OCI-LY3 (cell line): Measurements from ENCODE around the gene ZNF511.

Experiments used
- H2AFZ ChIP-seq: fragments of 200-600, 300-600 bp; shearing (Covaris generic); 2 replicates; pipeline ENCODE4 v1.6.0; 2014; ENCODE audit warnings: antibody characterized with exemption, low read depth, low read length
- H3K27ac ChIP-seq: fragments of 200-600, 300-600 bp; sonication (generic); 2 replicates; pipeline ENCODE4 v1.5.1; 2014; ENCODE audit warnings: mild to moderate bottlenecking, low read length, moderate library complexity, mixed read lengths
- H3K27me3 ChIP-seq: fragments of 200-600, 300-600 bp; sonication (generic); 2 replicates; pipeline ENCODE4 v1.6.1; 2014; ENCODE audit warnings: low read depth, low read length, mixed read lengths
- H3K36me3 ChIP-seq: fragments of 200-600, 300-600 bp; sonication (generic); replicated peaks from 2 replicates; pipeline ENCODE3; 2014; ENCODE audit warnings: low read depth, low read length, mixed read lengths
- H3K4me1 ChIP-seq: fragments of 300-600, 200-600 bp; sonication (generic); 2 replicates; pipeline ENCODE4 v1.6.1; 2014; ENCODE audit warnings: low read length, mixed read lengths
- H3K4me2 ChIP-seq: fragments of 200-600, 300-600 bp; sonication (generic); 2 replicates; pipeline ENCODE4 v1.6.1; 2014; ENCODE audit warnings: low read length, mixed read lengths
- H3K4me3 ChIP-seq: fragments of 300-600, 200-600 bp; sonication (generic); 2 replicates; pipeline ENCODE4 v1.5.1; 2014; ENCODE audit warnings: antibody characterized with exemption, mild to moderate bottlenecking, low read length, moderate library complexity
- H3K79me2 ChIP-seq: fragments of 300-600, 200-600 bp; shearing (Covaris generic); 2 replicates; pipeline ENCODE4 v1.6.1; 2014; ENCODE audit warnings: mild to moderate bottlenecking, low read length, mixed read lengths
- H3K9ac ChIP-seq: fragments of 300-600, 200-600 bp; shearing (Covaris generic); 2 replicates; pipeline ENCODE4 v1.6.0; 2014; ENCODE audit warnings: mild to moderate bottlenecking, low read length, moderate library complexity
- H3K9me3 ChIP-seq: fragments of 200-600, 300-600 bp; shearing (Covaris generic); 2 replicates; pipeline ENCODE4 v1.6.1; 2014; ENCODE audit warnings: low read length, mixed read lengths; ENCODE audit not compliant: insufficient read depth
- H4K20me1 ChIP-seq: fragments of 200-600, 300-600 bp; sonication (generic); 2 replicates; pipeline ENCODE4 v1.6.1; 2016; ENCODE audit warnings: low read length, mixed read lengths; ENCODE audit not compliant: insufficient read depth
- CTCF ChIP-seq: fragments of 200-600, 300-600 bp; sonication (generic); IDR thresholded peaks from 2 replicates; pipeline ENCODE4 v1.5.1; 2014; ENCODE audit warnings: antibody characterized with exemption, low read length, low read depth
- EZH2phosphoT487 ChIP-seq: fragments of 200-600 bp; shearing (Covaris generic); IDR thresholded peaks from 2 replicates; pipeline ENCODE4 v1.6.1; 2018; ENCODE audit warnings: antibody characterized with exemption, mixed run types, low read depth

Gene ZNF511

DNA sequence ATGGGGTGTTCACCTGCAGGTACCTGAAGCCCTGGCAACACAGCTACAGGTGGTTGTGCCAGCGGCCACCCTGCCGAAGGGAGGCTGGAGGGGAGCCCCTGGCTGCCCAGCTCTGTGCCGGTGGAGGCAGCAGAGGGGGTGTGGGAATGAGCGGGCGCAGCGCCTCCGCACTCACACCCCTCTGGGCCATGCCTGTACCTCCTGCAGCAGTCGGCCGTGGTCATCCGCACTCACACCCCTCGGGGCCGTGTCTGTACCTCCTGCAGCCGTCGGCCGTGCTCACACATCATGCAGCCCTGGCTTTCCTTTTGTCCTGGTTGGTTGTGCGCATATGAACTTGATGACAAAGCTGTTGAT lies 1.7 kb downstream of the ZNF511 start:
- Histone ChIP-seq H3K27me3 (no peaks in the 10 kb centered on the region), H4K20me1 (peaks cover 4% of the 10 kb centered on the region), H3K9me3 (no peaks in the 10 kb centered on the region), H2AFZ (no peak overlapping the region), H3K36me3 (peaks cover 4% of the 10 kb centered on the region), H3K79me2 (peaks cover 31% of the 10 kb centered on the region), H3K9ac (no peak overlapping the region), H3K27ac (no peak overlapping the region), H3K4me3 (no peak overlapping the region), H3K4me2 (no peak overlapping the region), H3K4me1 (peaks cover 24% of the 10 kb centered on the region)
- TF ChIP-seq EZH2phosphoT487 = no peak
- TF ChIP-seq CTCF = no peak

DNA sequence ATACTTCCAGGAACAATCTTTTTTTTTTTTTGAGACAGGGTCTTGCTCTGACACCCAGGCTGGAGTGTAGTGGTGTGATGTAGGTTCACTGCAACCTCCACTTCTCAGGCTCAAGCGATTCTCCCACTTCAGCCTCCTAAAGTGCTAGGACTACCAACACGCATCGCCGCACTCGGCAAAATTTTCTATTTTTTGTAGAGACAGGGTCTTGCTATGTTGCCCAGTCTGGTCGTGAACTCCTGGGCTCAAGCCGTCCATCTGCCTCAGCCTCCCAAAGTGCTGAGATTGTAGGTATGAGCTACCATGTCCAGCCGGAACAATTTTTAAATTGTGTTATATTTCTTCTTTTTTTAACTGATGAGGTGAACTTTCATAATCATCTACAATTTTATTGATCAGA lies 2.1 kb downstream of the ZNF511 start:
- peaks cover 20% of the 10 kb centered on the region for H3K4me1 ChIP-seq
- TF ChIP-seq EZH2phosphoT487 (no peak), CTCF (no peak)
- H3K9me3 ChIP-seq = no peaks in the 10 kb centered on the region
- no peaks in the 10 kb centered on the region for H3K27me3 ChIP-seq
- no peak overlapping the region for H2AFZ ChIP-seq
- peaks cover 4% of the 10 kb centered on the region for H3K36me3 ChIP-seq
- no peak overlapping the region for H3K27ac ChIP-seq
- H3K4me3 ChIP-seq = no peak overlapping the region
- H3K9ac ChIP-seq = no peak overlapping the region
- H3K79me2 ChIP-seq = peaks cover 27% of the 10 kb centered on the region
- peaks cover 4% of the 10 kb centered on the region for H4K20me1 ChIP-seq
- no peak overlapping the region for H3K4me2 ChIP-seq

DNA sequence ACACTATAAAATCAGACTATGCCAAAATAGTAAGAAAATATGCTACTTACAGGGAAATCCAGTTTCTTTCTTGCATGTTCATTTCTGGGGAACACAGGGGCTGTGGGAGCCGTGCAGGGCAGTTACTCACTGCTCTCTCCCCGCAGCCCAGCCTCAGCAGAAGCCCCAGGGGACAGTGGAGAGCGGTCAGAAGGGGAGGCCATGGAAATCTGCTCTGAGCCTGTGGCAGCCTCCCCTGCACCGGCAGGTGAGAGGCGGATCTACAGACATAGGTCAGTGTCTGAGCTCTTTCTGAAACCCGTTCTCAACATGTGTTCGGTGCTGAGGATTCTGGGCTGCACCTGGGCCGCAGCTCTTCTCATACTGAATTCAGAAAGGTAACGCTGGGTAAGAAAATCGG lies 2.9 kb downstream of the ZNF511 start:
- no peaks in the 10 kb centered on the region for H3K27me3 ChIP-seq
- no peak overlapping the region for H3K9ac ChIP-seq
- H3K4me1 ChIP-seq = peaks cover 14% of the 10 kb centered on the region
- peaks cover 4% of the 10 kb centered on the region for H3K36me3 ChIP-seq
- H3K79me2 ChIP-seq = peaks cover 21% of the 10 kb centered on the region
- H3K27ac ChIP-seq = no peak overlapping the region
- no peak overlapping the region for H3K4me2 ChIP-seq
- peaks cover 4% of the 10 kb centered on the region for H4K20me1 ChIP-seq
- no peak overlapping the region for H3K4me3 ChIP-seq
- no peak for TF ChIP-seq CTCF
- no peaks in the 10 kb centered on the region for H3K9me3 ChIP-seq
- H2AFZ ChIP-seq = no peak overlapping the region

DNA sequence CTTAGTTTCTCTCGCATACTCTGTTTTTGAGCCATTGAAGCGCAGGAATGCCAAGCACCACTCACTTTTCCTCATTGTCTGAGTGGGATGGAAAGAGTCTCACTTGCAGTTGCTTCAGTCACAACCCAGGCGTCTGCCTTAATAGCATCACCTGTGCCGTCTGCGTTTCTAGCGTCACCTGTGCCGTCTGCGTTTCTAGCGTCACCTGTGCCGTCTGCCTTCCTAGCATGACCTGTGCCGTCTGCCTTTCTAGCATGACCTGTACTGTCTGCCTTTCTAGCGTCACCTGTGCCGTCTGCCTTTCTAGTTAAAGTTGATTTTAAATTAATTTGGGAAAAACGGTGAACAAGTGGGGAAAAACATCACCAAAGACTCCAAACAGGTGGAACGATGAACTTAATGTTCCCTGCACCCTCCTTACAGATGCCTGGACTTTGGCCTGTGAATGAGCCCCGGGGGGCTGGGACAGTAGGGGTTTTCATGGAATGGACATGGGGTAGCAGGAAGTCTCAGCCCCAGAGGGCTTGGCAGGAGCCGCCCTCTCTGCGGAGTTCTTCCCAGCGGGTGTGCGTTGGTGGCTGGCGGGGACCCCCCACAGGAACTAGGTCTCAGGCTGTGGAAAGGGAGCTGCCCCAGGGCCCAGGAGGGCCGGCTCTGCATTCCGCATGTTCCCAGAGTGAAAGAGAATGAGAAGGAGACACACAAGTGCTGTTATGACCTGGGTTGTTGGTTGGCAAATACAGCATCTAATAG lies 3.5 kb downstream of the ZNF511 start:
- Histone ChIP-seq H3K36me3 (peaks cover 4% of the 10 kb centered on the region), H3K27me3 (no peaks in the 10 kb centered on the region), H4K20me1 (peaks cover 4% of the 10 kb centered on the region), H3K4me3 (no peak overlapping the region), H3K4me1 (peaks cover 8% of the 10 kb centered on the region), H3K79me2 (peaks cover 15% of the 10 kb centered on the region), H3K9me3 (no peaks in the 10 kb centered on the region), H2AFZ (no peak overlapping the region), H3K4me2 (no peak overlapping the region), H3K27ac (no peak overlapping the region), H3K9ac (no peak overlapping the region)
- TF ChIP-seq EZH2phosphoT487 = no peak
